Caco-2 (cell line): ENCODE results near the gene LILRB3. TPM values are rescaled to one million over a fixed set of nuclear protein-coding genes. Genes with fewer than 3 reads are reported as not detected.
"Not testable (repeated sequence)": the region's sequence is repeated elsewhere in the genome, so short reads cannot be mapped to it uniquely, and the experiment has no call there.

Source experiments
- BruUV-seq: library from RNA; stranded (reverse); fragments of 400-500 nt; replicated peaks from 2 replicates; lab custom pipeline; 2021; lab: Mats Ljungman, UMichigan
- CTCF ChIA-PET: fragments of 300-600 bp; sonication (Branson Sonifier 250); formaldehyde crosslinking; loops from one replicate; lab custom pipeline; 2022; ENCODE audit warnings: antibody characterized with exemption; lab: Charles Lee
- POLR2A ChIA-PET: fragments of 300-600 bp; sonication (Branson Sonifier 250); formaldehyde crosslinking; loops from one replicate; lab custom pipeline; 2022; ENCODE audit warnings: antibody characterized with exemption; lab: Charles Lee
- DNase-seq, 2 experiments: peaks; one replicate each; pipeline versions ENCODE4 v3.0.0 to v3.0.0-alpha.2; 2020 to 2022
- H3K27me3 ChIP-seq: replicated peaks from 2 replicates; pipeline ENCODE4 v1.6.0; 2011; ENCODE audit warnings: low read length; ENCODE audit not compliant: control insufficient read depth, insufficient read depth
- H3K36me3 ChIP-seq: 2 replicates; pipeline ENCODE4 v1.5.1; 2011; ENCODE audit warnings: low read length; ENCODE audit not compliant: control insufficient read depth, insufficient read depth
- H3K4me1 ChIP-seq: fragments of 250-450 bp; sonication (Bioruptor Pico); 2 replicates; pipeline ENCODE4 v1.5.1; 2020; ENCODE audit warnings: mild to moderate bottlenecking
- H3K4me3 ChIP-seq: 2 replicates; pipeline ENCODE4 v1.5.1; 2011; ENCODE audit warnings: low read depth, mild to moderate bottlenecking, control low read depth, low read length
- H3K9me3 ChIP-seq: fragments of 250-450 bp; sonication (Bioruptor Pico); 2 replicates; pipeline ENCODE4 v1.5.1; 2020; ENCODE audit warnings: mild to moderate bottlenecking, moderate library complexity
- H3K27ac Mint-ChIP-seq: one replicate; pipeline ENCODE4 v1.8.0; 2022; ENCODE audit warnings: mixed read lengths; ENCODE audit not compliant: unreplicated experiment
- H3K27me3 Mint-ChIP-seq: one replicate; pipeline ENCODE4 v1.8.0; 2022; ENCODE audit warnings: mixed read lengths; ENCODE audit not compliant: insufficient read depth, unreplicated experiment
- H3K36me3 Mint-ChIP-seq: one replicate; pipeline ENCODE4 v1.8.0; 2022; ENCODE audit warnings: mild to moderate bottlenecking, mixed read lengths; ENCODE audit not compliant: insufficient read depth, unreplicated experiment
- H3K4me1 Mint-ChIP-seq: one replicate; pipeline ENCODE4 v1.8.0; 2022; ENCODE audit warnings: low read depth, mixed read lengths; ENCODE audit not compliant: unreplicated experiment
- H3K4me3 Mint-ChIP-seq: one replicate; pipeline ENCODE4 v1.8.0; 2022; ENCODE audit warnings: mild to moderate bottlenecking, moderate library complexity, mixed read lengths; ENCODE audit not compliant: unreplicated experiment
- H3K9me3 Mint-ChIP-seq: one replicate; pipeline ENCODE4 v1.8.0; 2022; ENCODE audit warnings: mixed read lengths; ENCODE audit not compliant: unreplicated experiment
- CTCF ChIP-seq, 2 experiments: fragments of 200-600 bp in 1 of 2; IDR thresholded peaks; 1 replicate in 1 of 2; 2 replicates in 1 of 2; pipeline versions ENCODE4 v1.5.1 to v1.8.0; 2011 to 2022; ENCODE audit warnings: antibody characterized with exemption in 1 of 2, control low read depth in 1 of 2, inconsistent platforms in 1 of 2, low read depth in 1 of 2, low read length in 1 of 2, mild to moderate bottlenecking in 1 of 2, moderate library complexity in 1 of 2; ENCODE audit not compliant: insufficient read depth in 1 of 2, severe bottlenecking in 1 of 2, unreplicated experiment in 1 of 2
- intact Hi-C: fragments of 100-400 bp; cut with micrococcal nuclease; formaldehyde crosslinking; loops from one replicate; pipeline ENCODE4 v1.10.0; 2022; ENCODE audit not compliant: unreplicated experiment
- total RNA-seq: library from RNA; stranded (reverse); gene quantifications from 2 replicates; pipeline ENCODE4 v1.2.3, GENCODE V29; 2022

Gene LILRB3
- total RNA-seq, 1 experiment from 2014 or later, result not detected

- peak; percentile 48 to 62 for DNase-seq
- H3K27me3 Mint-ChIP-seq, result no peaks in the 10 kb centered on the region
Observed at GRCh38 chr19:54207983-54208783, 14.6 kb downstream of the LILRB3 start.

GRCh38 chr19:54207676-54207982 is 15.2 kb downstream of the LILRB3 start:
- ChIA-PET POLR2A (interaction anchor here (1.1 to 4.8 kb wide), 2 partner anchors 17 to 35 kb away, joined by 3 to 36 read pairs; partner anchors contain the start of genes MBOAT7, TMC4 and TSEN34), CTCF (no interaction called here)
- no peak for DNase-seq
- no TSS peak for BruUV-seq
- peaks cover 85% of the 10 kb centered on the region for H3K4me1 ChIP-seq
- no peaks in the 10 kb centered on the region for H3K9me3 Mint-ChIP-seq
- no peaks in the 10 kb centered on the region for H3K27me3 Mint-ChIP-seq
- peaks cover 99% of the 10 kb centered on the region for H3K36me3 Mint-ChIP-seq
- H3K27ac Mint-ChIP-seq, result peak overlapping the region; percentile 78
- no peak for TF ChIP-seq CTCF (IDR thresholded peaks at IDR 0.05; ENCODE audit: insufficient read depth in 1 of 2, low read depth in 1 of 2, low read length in 1 of 2, severe bottlenecking in 1 of 2, unreplicated experiment in 1 of 2)
- H3K4me1 Mint-ChIP-seq, result peaks cover 56% of the 10 kb centered on the region
- no peak overlapping the region for H3K4me3 ChIP-seq
- H3K27me3 ChIP-seq, result no peaks in the 10 kb centered on the region
- intact Hi-C loops, result no loop called here
- H3K9me3 ChIP-seq, result no peaks in the 10 kb centered on the region
- peak overlapping the region; percentile 45 for H3K4me3 Mint-ChIP-seq
- H3K36me3 ChIP-seq, result peaks cover 21% of the 10 kb centered on the region

More at GRCh38 chr19:54207983-54208783, 14.6 kb downstream of the LILRB3 start:
- no TSS peak for BruUV-seq
- intact Hi-C loops, result loop anchor here (2.0 kb wide), 1 partner anchor 35 kb away; the partner anchor contains the start of gene TMC4
- H3K4me3 ChIP-seq, result no peak overlapping the region
- Mint-ChIP-seq H3K36me3 (peaks cover 99% of the 10 kb centered on the region), H3K4me3 (peak overlapping the region; percentile 45), H3K4me1 (peaks cover 51% of the 10 kb centered on the region), H3K9me3 (no peaks in the 10 kb centered on the region), H3K27ac (peak overlapping the region; percentile 78)
- H3K36me3 ChIP-seq, result peaks cover 18% of the 10 kb centered on the region
- H3K27me3 ChIP-seq, result no peaks in the 10 kb centered on the region
- peaks cover 79% of the 10 kb centered on the region for H3K4me1 ChIP-seq
- ChIA-PET POLR2A (interaction anchor here (1.1 to 4.8 kb wide), 2 partner anchors 18 to 35 kb away, joined by 3 to 36 read pairs; partner anchors contain the start of genes MBOAT7, TMC4 and TSEN34), CTCF (no interaction called here)
- H3K9me3 ChIP-seq, result no peaks in the 10 kb centered on the region
- TF ChIP-seq CTCF (IDR thresholded peaks at IDR 0.05; ENCODE audit: insufficient read depth in 1 of 2, low read depth in 1 of 2, low read length in 1 of 2, severe bottlenecking in 1 of 2, unreplicated experiment in 1 of 2), result no peak

- POLR2A ChIA-PET, result interaction anchor here (4.8 kb wide), 1 partner anchor 17 kb away, joined by 36 read pairs; the partner anchor contains the start of genes MBOAT7 and TSEN34
- H3K4me1 ChIP-seq, result peaks cover 89% of the 10 kb centered on the region
- peak overlapping the region; percentile 45 for H3K4me3 Mint-ChIP-seq
- H3K27me3 Mint-ChIP-seq, BruUV-seq, DNase-seq, H3K9me3 ChIP-seq, H3K9me3 Mint-ChIP-seq, H3K4me3 ChIP-seq, H3K27me3 ChIP-seq, CTCF ChIA-PET, intact Hi-C loops: not testable (repeated sequence)
- H3K27ac Mint-ChIP-seq, result peak overlapping the region; percentile 78
- H3K4me1 Mint-ChIP-seq, result peaks cover 59% of the 10 kb centered on the region
- peaks cover 99% of the 10 kb centered on the region for H3K36me3 Mint-ChIP-seq
- H3K36me3 ChIP-seq, result peaks cover 23% of the 10 kb centered on the region
Observed at GRCh38 chr19:54207193-54207592, 15.6 kb downstream of the LILRB3 start.
